SU-DHL-6 (cell line): ENCODE data around the gene CEP192.

Source experiments
- CTCF ChIP-seq: fragments of 200-600 bp; sonication (generic); IDR thresholded peaks from one replicate; pipeline ENCODE4 v1.5.1; 2017; ENCODE audit warnings: antibody characterized with exemption, mild to moderate bottlenecking, low read length, moderate library complexity; ENCODE audit not compliant: insufficient read depth, poor library complexity, severe bottlenecking
- EZH2phosphoT487 ChIP-seq: fragments of 200-600 bp; sonication (generic), shearing (Covaris generic); conservative IDR thresholded peaks from 2 replicates; pipeline ENCODE4 v1.6.1; 2018; ENCODE audit warnings: mild to moderate bottlenecking, antibody characterized with exemption, low read length, moderate library complexity, mixed read lengths

- no peak for TF ChIP-seq CTCF
- TF ChIP-seq EZH2phosphoT487 = no peak
These were observed 35.6 kb downstream of the CEP192 start for GRCh38 chr18:13026583-13027270.
